K562 (cell line): ENCODE data around the gene VWA2. TPM values are rescaled to one million over a fixed set of nuclear protein-coding genes. Genes with fewer than 3 reads are reported as not detected.

Experiments used
- ATAC-seq: fragments of 200-7000 bp; cut with Tn5 transposase; 3 replicates; pipeline ENCODE4 v1.9.1; 2020; ENCODE audit warnings: moderate library complexity
- BruUV-seq: library from RNA; stranded (reverse); fragments of 400-500 nt; replicated peaks from 2 replicates; lab custom pipeline; 2021; lab: Mats Ljungman, UMichigan
- CTCF ChIA-PET: fragments of 300-600 bp; formaldehyde crosslinking; extraction: SDS; loops from one replicate; lab custom pipeline; 2021; ENCODE audit warnings: low intra/inter-chr PET ratio; lab: Yijun Ruan, JAX
- POLR2A ChIA-PET: fragments of 300-600, 350-650 bp; sonication (Branson Sonifier 250); formaldehyde crosslinking; extraction: SDS; loops from one replicate; lab custom pipeline; 2021; ENCODE audit warnings: antibody characterized with exemption, inconsistent platforms; lab: Yijun Ruan, JAX
- DNase-seq, 4 experiments: peaks; one replicate each; pipeline versions ENCODE4 v3.0.0 to v3.0.0-alpha.2; 2011 to 2018; ENCODE audit warnings: low spot score in 3 of 4, mixed read lengths in 3 of 4; ENCODE audit errors: extremely low read depth in 1 of 4
- FAIRE-seq: peaks from 2 replicates; lab custom pipeline; 2011; peaks lifted over from hg19 to GRCh38; lab: Jason Lieb, UNC
- H2AFZ ChIP-seq: 2 replicates; pipeline ENCODE4 v1.6.0; 2011; ENCODE audit warnings: low read depth, low read length, control low read depth, inconsistent platforms
- H3K27ac ChIP-seq: fragments of 200-600 bp; 3 replicates; pipeline ENCODE4 v1.8.0; 2011; ENCODE audit warnings: low read depth, mild to moderate bottlenecking, control low read depth, inconsistent platforms, low read length, moderate library complexity, mixed read lengths; ENCODE audit errors: extremely low read depth
- H3K27me3 ChIP-seq, 2 experiments: fragments of 300-600 bp in 1 of 2; 2 replicates in 1 of 2; 3 replicates in 1 of 2; pipeline versions ENCODE4 v1.6.0 to v1.8.0; 2011; ENCODE audit warnings: inconsistent platforms in 2 of 2, low read length in 2 of 2, mild to moderate bottlenecking in 1 of 2, mixed read lengths in 1 of 2, moderate library complexity in 1 of 2; ENCODE audit not compliant: control insufficient read depth in 2 of 2, insufficient read depth in 2 of 2
- H3K36me3 ChIP-seq: fragments of 300-600 bp; 3 replicates; pipeline ENCODE4 v1.8.0; 2011; ENCODE audit warnings: mild to moderate bottlenecking, low read length, inconsistent platforms; ENCODE audit not compliant: control insufficient read depth, insufficient read depth
- H3K4me1 ChIP-seq, 2 experiments: fragments of 200-600 bp in 1 of 2; replicated peaks in 1 of 2; 2 replicates in 1 of 2; 3 replicates in 1 of 2; pipeline versions ENCODE4 v1.5.1 to v1.8.0; 2011; ENCODE audit warnings: inconsistent platforms in 2 of 2, low read length in 2 of 2, mild to moderate bottlenecking in 1 of 2, mixed read lengths in 1 of 2, moderate library complexity in 1 of 2; ENCODE audit not compliant: control insufficient read depth in 2 of 2, insufficient read depth in 2 of 2
- H3K4me2 ChIP-seq: 2 replicates; pipeline ENCODE4 v1.6.1; 2011; ENCODE audit warnings: low read length, control low read depth, inconsistent platforms, mixed read lengths; ENCODE audit not compliant: insufficient read depth
- H3K4me3 ChIP-seq: fragments of 200-600 bp; sonication (generic), shearing (Covaris generic); 2 replicates; pipeline ENCODE4 v1.5.1; 2016; ENCODE audit warnings: control low read depth, inconsistent platforms
- H3K79me2 ChIP-seq: fragments of 200-600 bp; 3 replicates; pipeline ENCODE4 v1.8.0; 2011; ENCODE audit warnings: low read length, inconsistent platforms; ENCODE audit not compliant: control insufficient read depth, insufficient read depth
- H3K9ac ChIP-seq, 2 experiments: 2 replicates each; pipeline versions ENCODE4 v1.6.0 to v1.6.1; 2011; ENCODE audit warnings: low read depth in 2 of 2, low read length in 2 of 2, control low read depth in 1 of 2, inconsistent platforms in 1 of 2, mild to moderate bottlenecking in 1 of 2, mixed read lengths in 1 of 2; ENCODE audit not compliant: insufficient read depth in 1 of 2
- H3K9me1 ChIP-seq: one replicate; pipeline ENCODE4 v1.6.0; 2011; ENCODE audit warnings: inconsistent platforms, mild to moderate bottlenecking, low read length, moderate library complexity; ENCODE audit not compliant: control insufficient read depth, insufficient read depth
- H3K9me3 ChIP-seq: replicated peaks from 2 replicates; pipeline ENCODE4 v1.5.1; 2011; ENCODE audit warnings: low read depth, low read length, inconsistent platforms; ENCODE audit not compliant: control insufficient read depth, insufficient read depth
- H4K20me1 ChIP-seq: replicated peaks from 2 replicates; pipeline ENCODE4 v1.6.1; 2011; ENCODE audit warnings: low read length, inconsistent platforms, mixed read lengths; ENCODE audit not compliant: control insufficient read depth, insufficient read depth
- AFF4 ChIP-seq: sonication (generic); formaldehyde crosslinking; IDR thresholded peaks from 2 replicates; pipeline ENCODE4 v1.8.0; 2023; ENCODE audit warnings: mild to moderate bottlenecking, missing genetic modification reagents
- ARID3A ChIP-seq: IDR thresholded peaks from 2 replicates; pipeline ENCODE4 v1.6.1; 2012; ENCODE audit warnings: low read depth, low read length, improper control_type of control experiment, borderline replicate concordance
- GATA2 ChIP-seq: sonication (generic); formaldehyde crosslinking; IDR thresholded peaks from 2 replicates; pipeline ENCODE4 v1.4.0; 2020; ENCODE audit warnings: mild to moderate bottlenecking, missing genetic modification reagents
- HNRNPUL1 ChIP-seq: fragments of 200-400 bp; formaldehyde crosslinking; IDR thresholded peaks from 2 replicates; pipeline ENCODE4 v1.6.1; 2017; ENCODE audit warnings: low read length
- MYNN ChIP-seq, 2 experiments: sonication (generic); formaldehyde crosslinking in 1 of 2; IDR thresholded peaks; 2 replicates each; pipeline versions ENCODE4 v1.5.0 to v1.6.1; 2016 to 2020; ENCODE audit warnings: antibody characterized with exemption in 1 of 2, missing genetic modification reagents in 1 of 2
- POLR3G ChIP-seq: IDR thresholded peaks from 2 replicates; pipeline ENCODE4 v1.6.1; 2011; ENCODE audit not compliant: insufficient read length, insufficient replicate concordance; ENCODE audit errors: extremely low read depth
- THRA ChIP-seq: fragments of 450-650 bp; IDR thresholded peaks from 2 replicates; pipeline ENCODE4 v1.6.1; 2017; ENCODE audit warnings: mild to moderate bottlenecking, moderate library complexity
- ZKSCAN1 ChIP-seq: fragments of 150-350 bp; IDR thresholded peaks from 2 replicates; pipeline ENCODE4 v1.6.1; 2016; ENCODE audit warnings: low read depth, low read length
- ZNF165 ChIP-seq: fragments of 250-450 bp; sonication (Bioruptor Pico); IDR thresholded peaks from 2 replicates; pipeline ENCODE4 v1.4.0; 2020; ENCODE audit warnings: borderline replicate concordance
- ZNF232 ChIP-seq: sonication (generic); formaldehyde crosslinking; IDR thresholded peaks from 2 replicates; pipeline ENCODE4 v1.8.0; 2022; ENCODE audit warnings: mild to moderate bottlenecking, missing genetic modification reagents
- WGBS: fragments of 100-300 bp; shearing (Covaris generic); methylation state at CpG from one replicate; pipeline ENCODE4 v1.1.6; 2016; ENCODE audit warnings: low coverage, mixed read lengths; ENCODE audit not compliant: insufficient coverage; ENCODE audit errors: missing lambda C conversion rate; 5-methylcytosine and 5-hydroxymethylcytosine counted together
- in situ Hi-C: fragments of 300-500 bp; cut with MboI; formaldehyde crosslinking; loops from 4 replicates; pipeline ENCODE4 v1.15.0; 2018; ENCODE audit warnings: inconsistent platforms, mixed read lengths
- intact Hi-C: fragments of 100-400 bp; cut with micrococcal nuclease; formaldehyde crosslinking; loops from 2 replicates; pipeline ENCODE4 v1.14.2; 2022
- polyA plus RNA-seq, 8 experiments: library from polyadenylated mRNA; depleted of rRNA in 4 of 8; stranded (reverse) in 5 of 8; unstranded in 3 of 8; fragments of >200 nt; fragmentation: Nextera tagmentation in 2 of 8; fragmentation: Illumina TruSeq in 1 of 8; extraction: Ambion mirVana in 2 of 8; extraction: Trizol in 1 of 8; gene quantifications; 2 replicates each; pipeline versions ENCODE4 v1.2.1 to v1.2.3, GENCODE V29; 2011 to 2014; ENCODE audit warnings: inconsistent platforms in 1 of 8, missing spikeins in 1 of 8
- total RNA-seq, 7 experiments: library from RNA; depleted of rRNA in 6 of 7; stranded (reverse); fragments of >200 nt in 6 of 7; fragmentation: Illumina TruSeq in 2 of 7; extraction: Trizol in 2 of 7; gene quantifications; 2 replicates each; pipeline versions ENCODE4 v1.2.1 to v1.2.3, GENCODE V29; 2011 to 2021; ENCODE audit warnings: low replicate concordance in 1 of 7
- TF ChIP-seq, protein P1 (sequence below): fragments of 250-450 bp; sonication (Bioruptor Pico); IDR thresholded peaks from 2 replicates; pipeline ENCODE4 v1.4.0; 2020; ENCODE audit warnings: mild to moderate bottlenecking, moderate library complexity
- TF ChIP-seq, protein P2 (sequence below): fragments of 250-450 bp; sonication (Bioruptor Pico); IDR thresholded peaks from 2 replicates; pipeline ENCODE4 v1.4.0; 2020

VWA2 gene
- total and polyA plus RNA-seq, 9 of the 15 experiments (the other 6 are each of a cell fraction or from before 2014, with no cell fraction given): not detected

DNA sequence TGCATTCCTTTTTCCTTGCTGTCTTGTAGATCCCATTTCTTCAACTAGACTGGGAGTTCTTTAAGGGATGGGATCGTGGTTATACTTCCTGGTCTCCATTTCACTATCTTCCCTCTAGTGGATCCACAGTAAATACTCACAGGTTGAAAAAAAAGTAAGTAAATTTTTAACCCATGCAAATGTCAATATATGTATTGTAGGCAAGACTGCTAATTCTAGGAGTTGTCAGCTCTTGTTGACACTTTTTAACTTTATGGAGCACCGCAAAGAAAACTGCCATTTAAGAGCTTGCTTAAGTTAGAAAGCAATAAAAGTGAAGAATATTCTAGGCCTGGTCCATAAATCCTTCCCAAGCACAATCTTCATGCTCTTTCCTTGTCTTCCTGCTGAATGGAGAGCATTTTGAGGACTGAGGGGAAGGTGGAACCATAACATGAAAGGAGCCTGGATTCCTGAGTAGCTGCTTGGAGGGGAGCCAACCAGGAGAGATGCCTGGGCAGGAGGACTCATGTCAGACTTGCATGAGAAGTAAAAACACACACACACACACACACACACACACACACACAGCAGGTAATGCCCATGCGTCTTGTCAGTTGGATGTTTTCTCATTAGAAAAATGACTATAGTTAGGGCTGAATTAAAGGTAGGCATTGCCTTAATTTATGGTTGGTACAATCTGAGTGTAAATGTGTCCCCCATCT is 32.2 kb downstream of the VWA2 start:
- H3K4me2 ChIP-seq: no peak overlapping the region
- POLR2A ChIA-PET: no interaction called here
- no peaks in the 10 kb centered on the region for H4K20me1 ChIP-seq
- H3K4me3 ChIP-seq: no peak overlapping the region
- FAIRE-seq (no peak), ATAC-seq (no peak), DNase-seq (no peak)
- no TSS peak for BruUV-seq
- no peaks in the 10 kb centered on the region; a peak in 1 of 5 replicates for H3K4me1 ChIP-seq
- no peaks in the 10 kb centered on the region for H3K9me3 ChIP-seq
- intact Hi-C loops: no loop called here
- CTCF ChIA-PET: no interaction called here
- H3K36me3 ChIP-seq: no peaks in the 10 kb centered on the region
- no peaks in the 10 kb centered on the region; a peak in 1 of 5 replicates for H3K27me3 ChIP-seq
- H3K9ac ChIP-seq: no peak overlapping the region
- H3K9me1 ChIP-seq: no peaks in the 10 kb centered on the region
- 2% methylated on average over 3 of the region's 3 CpGs for WGBS
- no peak overlapping the region for H3K27ac ChIP-seq
- in situ Hi-C loops: no loop called here
- TF ChIP-seq POLR3G (no peak), ARID3A (no peak), MYNN (IDR thresholded peaks at IDR 0.05) (no peak), MYNN (CRISPR knock-in tag; IDR thresholded peaks at IDR 0.05) (no peak), ZNF232 (no peak), ZKSCAN1 (no peak), THRA (no peak), HNRNPUL1 (no peak), ZNF165 (no peak), GATA2 (CRISPR knock-in tag) (no peak), AFF4 (CRISPR knock-in tag) (no peak)
- TF ChIP-seq, protein P1, sequence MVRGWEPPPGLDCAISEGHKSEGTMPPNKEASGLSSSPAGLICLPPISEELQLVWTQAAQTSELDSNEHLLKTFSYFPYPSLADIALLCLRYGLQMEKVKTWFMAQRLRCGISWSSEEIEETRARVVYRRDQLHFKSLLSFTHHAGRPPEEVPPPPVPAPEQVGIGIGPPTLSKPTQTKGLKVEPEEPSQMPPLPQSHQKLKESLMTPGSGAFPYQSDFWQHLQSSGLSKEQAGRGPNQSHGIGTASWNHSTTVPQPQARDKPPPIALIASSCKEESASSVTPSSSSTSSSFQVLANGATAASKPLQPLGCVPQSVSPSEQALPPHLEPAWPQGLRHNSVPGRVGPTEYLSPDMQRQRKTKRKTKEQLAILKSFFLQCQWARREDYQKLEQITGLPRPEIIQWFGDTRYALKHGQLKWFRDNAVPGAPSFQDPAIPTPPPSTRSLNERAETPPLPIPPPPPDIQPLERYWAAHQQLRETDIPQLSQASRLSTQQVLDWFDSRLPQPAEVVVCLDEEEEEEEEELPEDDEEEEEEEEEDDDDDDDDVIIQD (CRISPR knock-in tag): no peak
- TF ChIP-seq, protein P2, sequence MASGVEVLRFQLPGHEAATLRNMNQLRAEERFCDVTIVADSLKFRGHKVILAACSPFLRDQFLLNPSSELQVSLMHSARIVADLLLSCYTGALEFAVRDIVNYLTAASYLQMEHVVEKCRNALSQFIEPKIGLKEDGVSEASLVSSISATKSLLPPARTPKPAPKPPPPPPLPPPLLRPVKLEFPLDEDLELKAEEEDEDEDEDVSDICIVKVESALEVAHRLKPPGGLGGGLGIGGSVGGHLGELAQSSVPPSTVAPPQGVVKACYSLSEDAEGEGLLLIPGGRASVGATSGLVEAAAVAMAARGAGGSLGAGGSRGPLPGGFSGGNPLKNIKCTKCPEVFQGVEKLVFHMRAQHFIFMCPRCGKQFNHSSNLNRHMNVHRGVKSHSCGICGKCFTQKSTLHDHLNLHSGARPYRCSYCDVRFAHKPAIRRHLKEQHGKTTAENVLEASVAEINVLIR (CRISPR knock-in tag): no peak
- no peaks in the 10 kb centered on the region for H3K79me2 ChIP-seq
- H2AFZ ChIP-seq: no peak overlapping the region
